HG02852 (cell line): Measurements from ENCODE around the gene ANKRD6.
"Not testable (repeated sequence)": the region's sequence is repeated elsewhere in the genome, so short reads cannot be mapped to it uniquely, and the experiment has no call there.

Experiments
- ATAC-seq: cut with Tn5 transposase; IDR thresholded peaks from one replicate; pipeline ENCODE4 v1.9.1; 2021; ENCODE audit warnings: mild to moderate bottlenecking, moderate library complexity; ENCODE audit not compliant: unreplicated experiment

The ANKRD6 gene

DNA sequence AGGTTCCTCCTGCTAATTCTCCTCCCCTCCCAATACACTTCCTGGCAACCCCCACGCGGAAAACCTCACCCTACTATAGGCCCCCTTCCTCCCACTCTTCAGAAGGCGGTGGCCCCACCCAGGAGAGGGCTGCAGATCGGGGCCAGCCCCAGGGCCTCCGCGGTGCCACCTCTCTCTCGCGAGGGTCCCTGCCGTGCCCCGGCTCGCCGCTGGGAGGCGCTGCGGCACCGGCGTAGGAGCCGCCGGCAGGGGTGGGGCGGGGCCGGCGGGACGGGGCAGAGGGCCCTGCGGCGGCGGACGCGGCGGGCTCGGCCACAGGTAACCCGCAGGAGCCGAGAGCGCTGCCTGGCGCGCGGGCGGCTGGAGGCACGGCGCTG, at the start of gene ANKRD6:
Gene ANKRD6 (plus strand): TSS at position 278 of the 377 bp plus-strand sequence. CDS start 133,825 bp downstream, outside the sequence.
- ATAC-seq, result peak; percentile 90

DNA sequence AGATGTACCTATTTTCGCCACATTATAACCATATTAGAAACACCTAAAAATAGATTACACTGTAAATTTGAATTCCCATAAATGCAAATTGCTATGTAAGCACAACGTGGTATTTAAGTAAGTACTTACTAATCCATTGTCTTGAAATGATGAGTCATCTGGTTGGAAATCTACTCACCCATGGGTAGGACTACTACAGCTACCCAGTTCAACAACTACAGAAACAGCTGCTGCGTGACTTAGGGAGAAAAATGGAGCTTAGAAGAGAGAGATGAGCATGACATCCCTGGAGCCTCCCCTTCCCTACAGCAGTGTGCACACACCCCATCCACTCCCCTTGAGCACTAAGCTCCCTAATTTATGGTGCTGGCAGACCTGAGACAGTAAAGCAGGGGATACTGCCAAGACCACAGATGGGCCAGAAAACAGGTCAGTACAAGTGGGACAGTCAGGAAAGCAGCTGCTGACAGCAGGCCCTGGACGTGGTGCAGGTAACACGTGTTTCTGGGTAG, 47.7 kb upstream of the ANKRD6 start:
- ATAC-seq, result peak; percentile 43

DNA sequence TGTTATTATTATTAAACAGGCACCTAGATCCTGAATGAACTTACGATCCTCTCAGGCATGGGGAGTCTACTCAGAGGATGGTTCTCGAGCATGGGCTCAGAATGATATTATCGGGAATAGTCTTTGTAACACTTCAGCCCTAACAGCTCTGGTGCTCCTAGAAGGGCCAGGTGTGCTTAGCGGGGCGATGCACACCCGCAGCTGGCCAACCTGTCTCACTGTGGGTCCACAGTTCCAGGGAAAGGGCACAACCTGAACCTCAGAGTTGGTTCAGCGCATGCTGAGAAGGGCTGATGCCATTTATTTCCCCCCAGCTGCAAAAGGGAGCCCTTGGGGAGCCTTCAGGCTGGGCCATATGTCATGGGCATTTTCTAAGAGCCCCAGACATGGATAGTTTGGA, 47.1 kb upstream of the ANKRD6 start:
- ATAC-seq, result no peak

DNA sequence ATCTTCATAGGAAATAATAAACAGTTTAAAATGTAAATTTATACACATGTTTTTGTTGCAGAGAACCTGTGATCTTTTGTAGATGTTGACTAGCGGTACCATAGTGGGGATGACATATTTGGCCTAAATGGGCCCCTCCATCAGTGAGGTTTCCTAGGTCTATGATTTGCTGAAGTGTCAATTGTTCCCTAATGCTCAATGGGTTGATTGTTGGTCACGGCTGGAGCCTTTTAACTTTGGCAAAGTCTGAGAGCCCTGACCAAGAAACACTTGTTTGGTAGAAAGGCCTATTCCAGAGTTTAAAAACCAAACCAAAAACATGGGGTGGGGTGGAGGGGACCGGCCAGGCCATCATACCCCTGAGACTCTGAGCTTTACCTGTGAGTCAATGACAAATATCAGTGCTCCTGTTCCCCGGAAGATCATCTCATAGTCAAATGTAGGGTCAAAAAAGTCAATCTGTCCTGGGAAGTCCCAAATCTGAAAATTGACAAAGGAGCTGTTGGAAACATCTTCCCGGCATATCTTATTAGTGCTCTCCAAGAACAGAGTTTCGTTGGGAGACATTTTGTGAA, 45.9 kb upstream of the ANKRD6 start:
- peak; percentile 19 for ATAC-seq

DNA sequence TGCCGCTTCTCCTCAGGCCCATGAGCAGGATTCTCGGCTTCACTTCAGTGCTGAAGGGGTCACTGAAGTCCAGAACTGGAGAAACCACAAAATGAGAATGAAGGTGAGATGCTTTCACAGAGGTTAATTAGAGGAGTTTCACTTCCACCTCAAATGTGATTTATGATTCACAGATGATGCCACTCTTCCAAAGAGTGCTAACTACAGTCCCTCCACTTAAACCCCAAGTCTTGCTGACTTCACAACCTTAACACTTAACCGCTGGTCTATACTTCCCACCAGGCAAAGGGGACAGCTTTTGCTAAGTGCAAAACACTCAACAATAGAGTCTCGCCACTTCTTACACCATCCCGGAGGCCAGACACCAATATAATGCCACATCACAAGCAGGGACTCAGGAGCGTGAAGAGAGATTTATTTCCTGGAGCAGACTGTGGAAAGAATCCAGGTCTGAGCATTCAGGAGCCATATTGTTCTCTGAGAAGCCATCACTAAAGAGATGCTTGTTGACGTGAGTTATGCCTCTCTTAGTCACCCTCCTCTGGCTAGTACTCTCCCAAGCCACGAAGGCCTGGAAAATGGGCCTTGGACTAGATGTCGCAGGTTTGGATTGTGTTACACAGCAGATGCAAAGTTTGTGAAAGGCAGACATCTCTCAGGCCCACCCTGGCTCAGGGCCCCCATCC, 45.3 kb upstream of the ANKRD6 start:
- peak; percentile 93 for ATAC-seq

DNA sequence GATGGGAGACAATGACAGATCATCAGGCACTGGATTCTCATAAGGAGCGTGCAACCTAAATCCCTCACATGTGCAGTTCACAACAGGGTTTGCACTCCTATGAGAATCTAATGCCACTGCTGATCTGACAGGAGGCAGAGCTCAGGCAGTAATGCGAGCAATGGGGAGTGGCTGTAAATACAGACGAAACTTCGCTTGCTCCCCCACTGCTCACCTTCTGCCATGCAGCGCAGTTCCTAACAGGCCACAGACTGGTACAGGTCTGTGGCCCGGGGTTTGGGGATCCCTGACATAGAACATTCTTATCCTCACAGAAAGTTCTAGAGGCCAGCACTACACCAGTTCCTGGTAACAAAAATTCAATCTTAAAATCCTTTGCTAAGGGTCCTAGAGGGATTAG, 44.1 kb upstream of the ANKRD6 start:
- no peak for ATAC-seq

DNA sequence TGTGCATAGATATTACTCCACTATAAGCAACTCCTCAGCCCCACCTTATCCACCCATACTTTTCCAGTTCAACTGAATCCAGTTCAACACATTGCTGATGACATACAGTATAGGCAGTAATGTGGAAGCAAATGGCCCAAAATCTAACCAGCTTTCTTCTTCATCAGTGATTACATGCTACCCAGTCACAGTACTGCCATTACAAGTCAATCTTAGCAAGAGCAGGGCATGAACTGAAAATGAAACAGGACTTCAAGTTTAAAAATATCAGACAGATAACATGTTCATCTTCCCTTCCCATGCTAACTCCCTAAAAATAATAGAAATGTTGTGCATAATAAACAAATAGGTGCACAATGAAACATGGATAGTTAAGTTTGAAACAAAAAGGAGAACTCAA, 40.1 kb upstream of the ANKRD6 start:
- no peak for ATAC-seq

DNA sequence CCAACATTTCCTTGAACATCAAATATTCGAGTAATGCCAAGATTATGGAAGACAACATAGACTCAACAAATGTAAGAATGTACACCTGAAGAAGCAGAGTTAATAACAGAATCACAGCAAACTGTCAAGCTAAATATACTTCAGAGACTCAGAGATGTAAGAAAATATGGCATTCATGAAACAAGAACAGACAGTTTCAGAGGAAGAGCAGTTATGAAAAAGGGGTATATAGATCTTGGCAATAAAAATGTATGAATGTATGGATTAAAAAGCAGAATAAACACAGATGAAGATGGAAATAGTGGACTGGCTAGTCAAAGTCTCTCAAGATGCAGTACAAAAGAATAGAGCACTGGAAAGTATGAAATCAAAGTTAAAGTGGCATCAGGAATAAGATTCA, 39.3 kb upstream of the ANKRD6 start:
- ATAC-seq, result no peak

DNA sequence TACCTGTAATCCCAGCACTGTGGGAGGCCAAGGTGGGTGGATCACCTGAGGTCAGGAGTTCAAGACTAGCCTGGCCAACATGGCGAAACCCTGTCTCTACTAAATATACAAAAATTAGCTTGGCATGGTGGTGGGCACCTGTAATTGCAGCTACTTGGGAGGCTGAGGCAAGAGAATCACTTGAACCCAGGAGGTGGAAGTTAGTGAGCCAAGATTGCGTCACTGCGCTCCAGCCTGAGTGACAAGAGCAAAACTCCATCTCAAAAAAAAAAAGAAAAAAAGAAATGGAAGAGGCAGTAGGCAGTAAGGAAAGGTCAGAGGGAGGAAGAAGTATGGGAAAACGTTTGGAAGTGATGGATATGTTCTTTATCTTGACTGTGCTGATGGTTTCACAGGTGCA, 35.1 kb upstream of the ANKRD6 start:
- not testable (repeated sequence) for ATAC-seq

DNA sequence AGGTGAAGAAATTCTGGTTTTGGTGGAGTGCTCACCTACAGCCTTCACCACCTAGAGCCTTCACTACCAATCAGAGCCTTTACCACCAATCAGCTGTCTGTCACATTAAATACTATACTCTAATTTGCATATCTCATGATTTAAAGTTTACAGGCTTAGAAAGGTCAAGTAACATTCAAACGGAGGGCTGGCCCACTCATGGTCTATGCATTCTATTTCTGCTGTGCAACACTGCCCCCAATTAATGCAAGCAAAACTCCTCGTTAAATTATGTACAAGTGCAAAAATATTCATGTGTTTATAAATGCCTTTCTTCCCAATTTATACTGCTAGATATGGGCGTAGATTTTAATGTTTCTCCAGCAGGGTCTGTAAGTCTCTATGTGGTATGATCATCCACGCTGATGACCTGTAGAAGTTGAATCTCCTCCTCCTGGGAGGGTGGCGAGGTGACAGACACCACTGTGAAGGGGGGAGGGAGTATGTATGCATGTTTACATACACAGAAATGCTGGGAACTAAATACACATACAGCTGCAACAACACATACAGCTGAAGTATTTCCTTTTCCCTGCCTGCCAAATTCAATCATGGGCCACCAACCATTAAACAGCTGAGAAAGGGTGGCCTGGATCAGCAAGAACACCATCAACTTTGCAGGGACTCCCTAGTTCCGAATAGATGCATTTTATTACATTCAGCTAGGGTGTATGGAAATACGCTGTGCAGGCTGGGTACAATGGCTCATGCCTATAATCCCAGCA, 34.0 kb upstream of the ANKRD6 start:
- no peak for ATAC-seq

DNA sequence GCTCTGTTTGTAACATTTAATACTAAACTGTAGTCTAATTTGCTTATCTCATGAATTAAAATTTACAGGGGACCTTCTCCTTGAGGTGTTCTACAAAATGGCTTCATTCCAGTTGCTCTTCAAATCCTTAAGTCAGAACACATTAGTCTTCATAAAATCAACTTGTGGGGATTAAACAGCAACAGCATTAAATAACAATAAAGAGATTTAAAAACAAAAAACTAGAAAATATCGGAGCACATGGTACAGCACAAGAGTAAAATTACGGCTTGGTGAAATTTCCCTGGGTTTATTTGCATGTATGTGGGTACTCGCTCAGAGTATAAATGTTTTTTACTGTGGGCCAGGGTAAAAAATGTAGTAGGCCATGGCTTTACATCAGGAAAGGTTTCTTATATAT, 32.9 kb upstream of the ANKRD6 start:
- no peak for ATAC-seq

DNA sequence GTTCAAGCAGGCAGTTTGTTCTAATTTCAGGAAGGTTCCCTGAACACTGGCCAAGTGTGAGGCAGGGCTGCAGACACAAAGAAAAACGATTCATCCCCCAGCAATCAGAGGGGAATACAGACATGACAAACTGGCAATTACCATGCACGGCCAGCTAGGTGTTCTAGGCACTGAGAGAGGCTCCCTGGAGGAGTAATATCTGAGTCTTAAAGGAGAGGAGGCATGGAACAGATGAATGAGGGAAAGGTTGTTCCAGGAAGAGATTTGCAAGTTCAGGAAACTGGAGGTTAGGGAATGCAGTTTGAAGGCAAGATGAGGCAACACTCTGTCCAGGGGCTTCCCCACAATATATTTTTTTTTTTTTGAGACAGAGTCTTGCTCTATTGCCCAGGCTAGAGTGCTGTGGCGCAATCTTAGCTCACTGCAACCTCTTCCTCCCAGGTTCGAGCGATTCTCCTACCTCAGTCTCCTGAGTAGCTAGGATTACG, 32.0 kb upstream of the ANKRD6 start:
- no peak for ATAC-seq

DNA sequence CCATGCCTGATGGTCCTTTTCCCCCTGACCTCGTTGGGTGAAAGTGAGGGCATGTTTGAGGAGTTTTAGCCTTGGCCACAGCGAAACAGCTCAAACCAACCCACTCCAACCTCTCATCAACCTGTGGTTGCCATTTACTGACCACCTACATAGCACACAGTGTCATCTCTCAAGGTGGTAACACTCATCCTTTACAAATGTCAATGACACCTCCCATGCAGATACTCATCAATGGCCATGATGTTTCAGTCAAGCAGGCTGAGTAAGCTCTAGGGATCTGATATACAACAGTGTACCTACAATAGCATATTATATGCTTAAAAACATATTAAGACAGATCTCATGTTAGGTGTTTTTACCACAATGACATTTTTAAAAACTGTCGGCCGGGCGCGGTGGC, 30.2 kb upstream of the ANKRD6 start:
- no peak for ATAC-seq

DNA sequence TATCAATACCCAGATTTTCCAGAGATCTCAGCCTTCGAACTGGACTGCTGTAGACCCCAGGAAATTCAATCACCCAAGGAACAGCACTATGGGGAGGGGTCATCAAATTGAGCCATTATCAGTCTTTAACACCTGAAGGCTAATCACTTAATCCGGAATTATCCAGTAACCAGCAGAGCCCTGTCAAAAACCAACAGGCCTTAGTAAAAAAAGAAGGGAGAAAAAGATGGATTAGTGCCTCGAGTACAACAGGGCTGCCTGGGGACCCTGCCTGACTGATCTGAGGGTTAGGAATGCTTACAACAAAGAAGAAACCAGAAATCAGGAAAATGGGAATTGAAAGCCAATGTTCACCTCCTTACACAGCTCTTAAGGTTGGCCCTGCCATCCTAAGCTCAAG, 28.4 kb upstream of the ANKRD6 start:
- no peak for ATAC-seq

DNA sequence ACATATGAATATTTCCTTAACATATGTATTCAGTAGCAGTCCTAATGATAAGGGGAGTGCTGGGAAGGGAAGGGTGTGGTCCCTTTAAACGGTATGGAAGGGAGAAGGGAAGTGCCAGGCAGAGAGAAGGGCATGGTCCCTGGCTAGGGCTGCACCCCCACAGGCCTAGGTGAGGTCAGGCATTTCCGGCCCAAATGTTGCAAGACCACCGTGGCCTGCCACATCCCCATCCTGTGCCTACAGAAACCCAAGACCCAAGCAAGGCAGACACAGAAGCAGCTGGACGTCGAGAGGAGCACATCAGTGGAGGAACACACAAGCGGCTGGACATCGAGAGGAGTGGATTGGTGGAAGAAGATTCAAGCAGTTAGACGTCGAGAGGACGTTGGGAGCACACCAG, 26.8 kb upstream of the ANKRD6 start:
- no peak for ATAC-seq

DNA sequence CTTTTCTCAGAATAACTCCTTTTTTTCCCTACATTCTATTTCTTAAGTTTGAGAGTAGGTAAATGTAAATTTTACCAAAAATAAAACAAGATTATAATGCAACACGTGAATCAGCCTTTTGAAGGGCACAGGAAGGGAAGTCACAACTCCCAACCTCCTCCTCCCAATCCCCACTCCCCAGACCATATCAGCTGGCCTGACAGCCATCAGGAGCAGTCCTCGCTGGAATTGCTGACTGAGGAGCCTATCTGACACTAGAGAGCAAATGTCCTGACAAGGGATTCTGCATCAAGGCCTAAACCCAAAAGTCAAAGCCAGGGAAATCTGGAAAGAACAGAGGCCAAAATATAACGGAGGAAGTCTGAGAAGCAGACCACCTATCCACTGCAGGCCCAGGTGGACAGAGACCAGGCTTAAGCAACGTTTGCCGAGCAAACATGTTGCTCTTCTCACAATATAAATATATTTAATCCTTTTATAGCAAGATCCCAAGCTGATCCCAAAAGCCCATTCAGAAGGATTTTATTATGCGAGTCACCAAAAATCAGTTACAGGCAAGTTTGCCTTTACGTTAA, 23.4 kb upstream of the ANKRD6 start:
- ATAC-seq, result no peak

DNA sequence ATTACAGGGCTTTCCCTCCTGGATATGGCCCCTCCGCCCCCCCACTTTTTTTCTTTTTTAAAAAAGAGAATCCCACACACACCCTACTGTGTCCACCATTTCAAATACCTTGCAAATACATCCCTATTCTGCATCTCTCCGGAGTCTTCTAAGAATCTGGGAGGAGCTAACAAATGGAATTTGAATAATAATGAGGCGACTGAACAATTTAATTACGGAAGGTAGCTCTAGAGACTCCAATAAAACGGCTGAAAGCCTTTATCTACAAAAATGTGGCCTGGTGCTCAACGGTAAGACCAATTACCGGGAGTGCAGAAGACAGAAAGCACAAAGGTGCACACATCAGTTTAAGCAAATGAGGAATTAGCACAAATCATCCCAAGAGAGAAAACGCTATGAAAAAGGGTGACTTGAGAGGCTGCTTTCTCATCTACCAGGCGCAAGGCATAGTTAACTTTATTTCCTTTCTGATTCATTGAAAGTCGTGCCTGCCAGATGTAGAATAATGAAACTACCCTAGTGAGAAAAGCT, 22.7 kb upstream of the ANKRD6 start:
- no peak for ATAC-seq

DNA sequence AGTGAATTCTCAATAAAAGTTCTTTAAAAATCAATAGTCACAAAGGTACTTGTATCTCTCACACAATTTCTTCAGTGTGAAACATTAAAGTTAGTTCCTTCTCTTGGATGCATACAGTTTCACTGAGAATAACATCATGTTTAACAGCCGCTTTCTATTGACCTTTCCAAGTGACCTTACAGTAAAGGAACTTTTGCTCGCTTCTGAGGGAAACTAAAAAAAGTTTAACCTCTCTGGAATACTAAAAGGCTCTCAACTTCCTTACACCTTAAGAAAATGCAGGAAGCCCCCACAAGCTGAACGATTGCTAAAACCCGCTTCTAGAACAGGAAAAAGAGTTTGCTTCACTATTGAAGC, 22.2 kb upstream of the ANKRD6 start:
- no peak for ATAC-seq

DNA sequence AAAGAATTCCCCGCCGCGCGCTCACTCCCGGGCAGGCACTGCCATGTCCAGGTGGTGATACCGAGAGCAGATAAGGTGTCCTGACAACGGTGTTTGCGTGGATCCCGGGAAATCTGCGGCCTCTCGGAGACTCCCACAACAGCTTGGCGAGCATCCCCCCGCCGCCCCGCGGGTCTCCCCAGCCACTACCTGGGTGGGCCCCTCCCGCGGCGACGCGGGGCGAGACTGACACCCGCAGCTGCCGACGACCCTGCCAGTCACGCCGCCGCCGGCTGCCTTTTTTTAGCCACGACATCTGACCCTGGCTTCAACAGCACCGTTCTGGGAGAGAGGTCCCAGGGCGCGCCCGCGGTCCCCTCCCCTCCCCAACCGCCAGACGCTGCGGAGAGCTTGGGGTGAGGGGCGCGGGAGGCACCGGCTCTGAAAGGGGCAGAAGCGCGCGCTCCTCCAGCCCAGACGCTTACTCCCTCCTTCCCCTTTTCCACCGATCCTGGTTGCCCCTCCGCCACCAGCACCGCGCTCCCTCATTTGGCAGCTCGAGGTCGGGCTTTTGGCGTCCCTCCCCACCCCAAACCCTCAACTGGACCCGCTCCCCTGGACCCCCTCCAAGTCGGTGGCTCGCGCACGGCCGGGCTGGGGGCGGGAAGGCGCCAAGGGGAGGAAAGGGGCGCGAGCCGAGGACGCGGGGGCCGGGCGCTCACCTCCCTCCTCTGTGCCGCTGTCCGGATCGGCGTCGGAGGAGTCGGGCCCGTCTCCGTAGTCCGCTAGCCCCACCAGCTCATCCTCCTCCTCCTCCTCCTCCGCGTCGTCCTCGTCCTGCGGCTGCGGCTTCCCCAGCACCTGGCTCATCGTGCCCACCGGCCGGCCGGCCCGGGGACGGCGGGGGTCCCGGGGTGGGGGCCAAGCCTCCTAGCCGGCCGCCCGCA, 21.5 kb upstream of the ANKRD6 start:
- ATAC-seq, result peak; percentile 49
